Neural progenitor cell (in vitro differentiated cells): ENCODE measurements around the gene ARHGEF6. TPM values are rescaled to one million over a fixed set of nuclear protein-coding genes. Genes with fewer than 3 reads are reported as not detected.
A peak's percentile ranks its signal among the peaks of the same experiment; 100 is the strongest.

ENCODE experiments used
- DNase-seq: peaks from one replicate; pipeline ENCODE4 v3.0.0-alpha.2; 2016; ENCODE audit warnings: low spot score
- H2AFZ ChIP-seq: fragments of 200-600 bp; sonication (generic); replicated peaks from 2 replicates; pipeline ENCODE4 v1.6.1; 2016; ENCODE audit warnings: antibody characterized with exemption
- H3F3A ChIP-seq: fragments of 200-600 bp; sonication (generic); 2 replicates; pipeline ENCODE4 v1.6.1; 2016; ENCODE audit warnings: antibody characterized with exemption, low read depth
- H3K27ac ChIP-seq: fragments of 200-600 bp; sonication (generic); 2 replicates; pipeline ENCODE4 v1.5.1; 2016; ENCODE audit warnings: mild to moderate bottlenecking
- H3K27me3 ChIP-seq: fragments of 200-600 bp; sonication (generic); 2 replicates; pipeline ENCODE4 v1.6.1; 2016; ENCODE audit warnings: mild to moderate bottlenecking, moderate library complexity
- H3K36me3 ChIP-seq: fragments of 200-600 bp; sonication (generic); 2 replicates; pipeline ENCODE4 v1.5.1; 2016
- H3K4me1 ChIP-seq: fragments of 200-600 bp; sonication (generic); 2 replicates; pipeline ENCODE4 v1.6.1; 2016; ENCODE audit warnings: mixed run types
- H3K4me2 ChIP-seq: fragments of 200-600 bp; sonication (generic); 2 replicates; pipeline ENCODE4 v1.6.1; 2016
- H3K4me3 ChIP-seq: fragments of 200-600 bp; sonication (generic); 2 replicates; pipeline ENCODE4 v1.5.1; 2016
- H3K79me2 ChIP-seq: fragments of 200-600 bp; sonication (generic); 2 replicates; pipeline ENCODE4 v1.6.1; 2016; ENCODE audit warnings: low read depth
- H3K9ac ChIP-seq: fragments of 200-600 bp; sonication (generic); 2 replicates; pipeline ENCODE4 v1.6.1; 2016
- H3K9me3 ChIP-seq: fragments of 200-600 bp; sonication (generic); 2 replicates; pipeline ENCODE4 v1.5.1; 2016; ENCODE audit warnings: low read depth
- H4K20me1 ChIP-seq: fragments of 200-600 bp; sonication (generic); 2 replicates; pipeline ENCODE4 v1.6.1; 2016; ENCODE audit warnings: low read depth
- H3K27ac Mint-ChIP-seq: 3 replicates; pipeline ENCODE4 v1.8.0; 2021; ENCODE audit warnings: mixed read lengths
- H3K27me3 Mint-ChIP-seq: 2 replicates; pipeline ENCODE4 v1.8.0; 2022; ENCODE audit warnings: low read depth, mild to moderate bottlenecking, inconsistent platforms, moderate library complexity, mixed read lengths; ENCODE audit not compliant: insufficient read depth
- H3K36me3 Mint-ChIP-seq: 3 replicates; pipeline ENCODE4 v1.8.0; 2021; ENCODE audit warnings: mixed read lengths
- H3K4me1 Mint-ChIP-seq: 3 replicates; pipeline ENCODE4 v1.8.0; 2021; ENCODE audit warnings: mixed read lengths
- H3K4me3 Mint-ChIP-seq: 3 replicates; pipeline ENCODE4 v1.8.0; 2021; ENCODE audit warnings: mild to moderate bottlenecking, moderate library complexity, mixed read lengths
- H3K9me3 Mint-ChIP-seq: 3 replicates; pipeline ENCODE4 v1.8.0; 2020; ENCODE audit warnings: mixed read lengths
- CTCF ChIP-seq: fragments of 200-600 bp; sonication (generic); IDR thresholded peaks from 2 replicates; pipeline ENCODE4 v1.5.1; 2017; ENCODE audit warnings: antibody characterized with exemption, mild to moderate bottlenecking
- EZH2 ChIP-seq: fragments of 200-600 bp; sonication (generic); IDR thresholded peaks from 2 replicates; pipeline ENCODE4 v1.6.1; 2017; ENCODE audit warnings: antibody characterized with exemption, mild to moderate bottlenecking, moderate library complexity
- EZH2phosphoT487 ChIP-seq: fragments of 200-600 bp; sonication (generic); IDR thresholded peaks from 2 replicates; pipeline ENCODE4 v1.6.1; 2017; ENCODE audit warnings: antibody characterized with exemption
- total RNA-seq: library from RNA; depleted of rRNA; stranded (reverse); fragments of >200 nt; gene quantifications from 2 replicates; pipeline ENCODE4 v1.2.3, GENCODE V29; 2015; ENCODE audit warnings: low replicate concordance

ARHGEF6 gene
- total RNA-seq, 1 donor from 2014 or later = 3.2 TPM

- H3K9me3 Mint-ChIP-seq = peaks cover 7% of the 10 kb centered on the region
- no peaks in the 10 kb centered on the region for H3K4me1 Mint-ChIP-seq
- Histone ChIP-seq H4K20me1 (no peaks in the 10 kb centered on the region), H3K4me3 (no peak overlapping the region), H3K79me2 (no peaks in the 10 kb centered on the region), H3K36me3 (no peaks in the 10 kb centered on the region), H2AFZ (no peak overlapping the region), H3K4me2 (no peak overlapping the region), H3F3A (no peaks in the 10 kb centered on the region), H3K9ac (no peak overlapping the region), H3K27me3 (no peaks in the 10 kb centered on the region), H3K4me1 (no peaks in the 10 kb centered on the region), H3K9me3 (no peaks in the 10 kb centered on the region), H3K27ac (no peak overlapping the region)
- H3K27me3 Mint-ChIP-seq = peaks cover 2% of the 10 kb centered on the region
- H3K4me3 Mint-ChIP-seq = no peak overlapping the region
- TF ChIP-seq EZH2 (no peak), EZH2phosphoT487 (no peak), CTCF (no peak)
- H3K36me3 Mint-ChIP-seq = no peaks in the 10 kb centered on the region
- DNase-seq = no peak
- H3K27ac Mint-ChIP-seq = no peak overlapping the region
Observed at GRCh38 chrX:136626891-136627290, 153.8 kb downstream of the ARHGEF6 start.

- H3K27me3 ChIP-seq = no peaks in the 10 kb centered on the region
- DNase-seq = no peak
- Mint-ChIP-seq H3K36me3 (no peaks in the 10 kb centered on the region), H3K4me3 (no peak overlapping the region), H3K27ac (no peak overlapping the region), H3K9me3 (peaks cover 7% of the 10 kb centered on the region), H3K4me1 (no peaks in the 10 kb centered on the region), H3K27me3 (peaks cover 2% of the 10 kb centered on the region)
- H3K4me3 ChIP-seq = no peak overlapping the region
- TF ChIP-seq EZH2phosphoT487 = no peak
- TF ChIP-seq CTCF = no peak
- H3K79me2 ChIP-seq = no peaks in the 10 kb centered on the region
- no peak overlapping the region for H3K4me2 ChIP-seq
- no peak overlapping the region for H3K27ac ChIP-seq
- no peaks in the 10 kb centered on the region for H3K36me3 ChIP-seq
- H3K4me1 ChIP-seq = no peaks in the 10 kb centered on the region
- H3F3A ChIP-seq = no peaks in the 10 kb centered on the region
- H3K9me3 ChIP-seq = no peaks in the 10 kb centered on the region
- no peaks in the 10 kb centered on the region for H4K20me1 ChIP-seq
- H2AFZ ChIP-seq = no peak overlapping the region
- H3K9ac ChIP-seq = no peak overlapping the region
Observed at GRCh38 chrX:136626237-136626636, 154.5 kb downstream of the ARHGEF6 start.

GRCh38 chrX:136625246-136625645, 155.5 kb downstream of the ARHGEF6 start:
- no peaks in the 10 kb centered on the region for H3K36me3 ChIP-seq
- no peak overlapping the region for H3K4me2 ChIP-seq
- H3K4me3 Mint-ChIP-seq = no peak overlapping the region
- DNase-seq = no peak
- no peaks in the 10 kb centered on the region for H3K4me1 ChIP-seq
- TF ChIP-seq EZH2 (no peak), CTCF (no peak), EZH2phosphoT487 (no peak)
- H3K79me2 ChIP-seq = no peaks in the 10 kb centered on the region
- H3F3A ChIP-seq = no peaks in the 10 kb centered on the region
- peak overlapping the region; percentile 57 for H2AFZ ChIP-seq
- H3K4me3 ChIP-seq = no peak overlapping the region
- no peak overlapping the region for H3K9ac ChIP-seq
- H3K27ac Mint-ChIP-seq = no peak overlapping the region
- H3K27me3 Mint-ChIP-seq = peaks cover 2% of the 10 kb centered on the region
- no peaks in the 10 kb centered on the region for H3K9me3 ChIP-seq
- H3K27me3 ChIP-seq = no peaks in the 10 kb centered on the region
- no peaks in the 10 kb centered on the region for H4K20me1 ChIP-seq
- no peak overlapping the region for H3K27ac ChIP-seq
- peaks cover 7% of the 10 kb centered on the region for H3K9me3 Mint-ChIP-seq
- H3K4me1 Mint-ChIP-seq = no peaks in the 10 kb centered on the region
- no peaks in the 10 kb centered on the region for H3K36me3 Mint-ChIP-seq

GRCh38 chrX:136623396-136623795, 157.3 kb downstream of the ARHGEF6 start:
- Mint-ChIP-seq H3K36me3 (no peaks in the 10 kb centered on the region), H3K27me3 (no peaks in the 10 kb centered on the region), H3K4me3 (no peak overlapping the region), H3K4me1 (no peaks in the 10 kb centered on the region), H3K27ac (no peak overlapping the region), H3K9me3 (peaks cover 5% of the 10 kb centered on the region)
- Histone ChIP-seq H3F3A (no peaks in the 10 kb centered on the region), H2AFZ (no peak overlapping the region), H3K4me1 (no peaks in the 10 kb centered on the region), H4K20me1 (no peaks in the 10 kb centered on the region), H3K27ac (no peak overlapping the region), H3K4me2 (no peak overlapping the region), H3K36me3 (no peaks in the 10 kb centered on the region), H3K79me2 (no peaks in the 10 kb centered on the region), H3K4me3 (no peak overlapping the region), H3K9ac (no peak overlapping the region), H3K27me3 (no peaks in the 10 kb centered on the region), H3K9me3 (no peaks in the 10 kb centered on the region)
- no peak for DNase-seq
- TF ChIP-seq CTCF = no peak
- TF ChIP-seq EZH2 = no peak
- no peak for TF ChIP-seq EZH2phosphoT487
